ENCODE data around the gene ADAM10.
A peak's percentile ranks its signal among the peaks of the same experiment; 100 is the strongest.

The ADAM10 gene

GRCh38 chr15:58746174-58746573 is 3.3 kb downstream of the ADAM10 start:
- no peaks in the 10 kb centered on the region for H3K27me3 ChIP-seq (ENCODE audit: insufficient read depth, poor library complexity, severe bottlenecking)
- DNase-seq (ENCODE audit: low read depth in 1 of 2, low spot score in 1 of 2), result no peak
- TF ChIP-seq SPI1 (IDR thresholded peaks at IDR 0.05; ENCODE audit: borderline replicate concordance, low read depth) (no peak), GABPA (IDR thresholded peaks at IDR 0.05; ENCODE audit: low read depth) (no peak), POLR2AphosphoS5 (IDR thresholded peaks at IDR 0.05; ENCODE audit: low read depth) (no peak), REST (IDR thresholded peaks at IDR 0.05; ENCODE audit: insufficient replicate concordance, low read depth) (no peak), CTCF (IDR thresholded peaks at IDR 0.05; ENCODE audit: insufficient read depth, low read length) (no peak)
- no peak overlapping the region for H3K4me3 ChIP-seq (replicated peaks; ENCODE audit: insufficient read depth, low read length)
- H3K27ac ChIP-seq (replicated peaks), result no peak overlapping the region

- Histone ChIP-seq H3K27me3 (ENCODE audit: insufficient read depth, poor library complexity, severe bottlenecking) (no peaks in the 10 kb centered on the region), H3K4me3 (replicated peaks; ENCODE audit: insufficient read depth, low read length) (no peak overlapping the region), H3K27ac (replicated peaks) (no peak overlapping the region)
- TF ChIP-seq POLR2AphosphoS5 (IDR thresholded peaks at IDR 0.05; ENCODE audit: low read depth) (no peak), REST (IDR thresholded peaks at IDR 0.05; ENCODE audit: insufficient replicate concordance, low read depth) (no peak), SPI1 (IDR thresholded peaks at IDR 0.05; ENCODE audit: borderline replicate concordance, low read depth) (no peak), CTCF (IDR thresholded peaks at IDR 0.05; ENCODE audit: insufficient read depth, low read length) (no peak), GABPA (IDR thresholded peaks at IDR 0.05; ENCODE audit: low read depth) (no peak)
- no peak for DNase-seq (ENCODE audit: low read depth in 1 of 2, low spot score in 1 of 2)
Observed at GRCh38 chr15:58742819-58743502, 6.5 kb downstream of the ADAM10 start.

- DNase-seq (ENCODE audit: low read depth in 1 of 2, low spot score in 1 of 2), result no peak
- Histone ChIP-seq H3K27me3 (ENCODE audit: insufficient read depth, poor library complexity, severe bottlenecking) (no peaks in the 10 kb centered on the region), H3K27ac (replicated peaks) (no peak overlapping the region), H3K4me3 (replicated peaks; ENCODE audit: insufficient read depth, low read length) (no peak overlapping the region)
- no peak for TF ChIP-seq GABPA (IDR thresholded peaks at IDR 0.05; ENCODE audit: low read depth)
- peak; percentile 47 for TF ChIP-seq REST (IDR thresholded peaks at IDR 0.05; ENCODE audit: insufficient replicate concordance, low read depth)
Observed at GRCh38 chr15:58742022-58742813, 7.3 kb downstream of the ADAM10 start.

Data from HL-60 (cell line).